Measurements from ENCODE around the gene NRAP. TPM values are rescaled to one million over a fixed set of nuclear protein-coding genes. Genes with fewer than 3 reads are reported as not detected.

The NRAP gene
- total and polyA plus RNA-seq, 10 of the 15 experiments (the other 5 are each of a cell fraction or from before 2014, with no cell fraction given) = not detected

- TF ChIP-seq RELB (IDR thresholded peaks at IDR 0.05; ENCODE audit: low read depth) = no peak
- no peak for TF ChIP-seq SMC3 (IDR thresholded peaks at IDR 0.05; ENCODE audit: borderline replicate concordance, low read length)
- no peak for TF ChIP-seq GABPA (IDR thresholded peaks at IDR 0.05; ENCODE audit: low read depth)
- TF ChIP-seq TBL1XR1 (IDR thresholded peaks at IDR 0.05; ENCODE audit: low read depth, low read length) = no peak
- no peak for TF ChIP-seq FOXM1 (IDR thresholded peaks at IDR 0.05; ENCODE audit: low read depth, low read length)
- no peak for TF ChIP-seq RAD21 (IDR thresholded peaks at IDR 0.05; ENCODE audit: insufficient read depth, low read depth, low read length)
- no peak for TF ChIP-seq ELK1 (IDR thresholded peaks at IDR 0.05; ENCODE audit: low read depth, low read length)
Observed at GRCh38 chr10:113647812-113648211, 16.0 kb downstream of the NRAP start (continued).

- no peaks in the 10 kb centered on the region; a peak in 2 of 4 replicates for H3K27me3 ChIP-seq (replicated peaks in 1 of 2; ENCODE audit: control insufficient read depth in 2 of 2, insufficient read depth in 2 of 2, low read length in 1 of 2)
- H3K9ac ChIP-seq (ENCODE audit: control insufficient read depth, insufficient read depth, low read length) = no peak overlapping the region
- ATAC-seq (no peak), DNase-seq (ENCODE audit: low read depth, low spot score) (no peak), FAIRE-seq (no peak)
- H3K4me2 ChIP-seq (ENCODE audit: control insufficient read depth, insufficient read depth) = no peak overlapping the region
- H3K4me1 ChIP-seq (ENCODE audit: control insufficient read depth, insufficient read depth, low read length) = no peaks in the 10 kb centered on the region
- no peaks in the 10 kb centered on the region for H4K20me1 ChIP-seq (ENCODE audit: control insufficient read depth, insufficient read depth)
- BruUV-seq (replicated peaks) = no TSS peak
- ChIA-PET POLR2A (no interaction called here), RAD21 (ENCODE audit: unreplicated experiment) (no interaction called here), CTCF (no interaction called here), SMC1A (ENCODE audit: uncharacterized antibody, unreplicated experiment) (no interaction called here)
- intact Hi-C loops (cut with micrococcal nuclease; ENCODE audit: unreplicated experiment) (no loop called here), in situ Hi-C loops (cut with MboI) (no loop called here)
- H3K27ac ChIP-seq (ENCODE audit: control insufficient read depth, insufficient read depth) = no peak overlapping the region
- WGBS (ENCODE audit: insufficient coverage, insufficient replicate concordance, low lambda C conversion rate, missing lambda C conversion rate) = 55% methylated on average over 10 of the region's 10 CpGs
- no peak overlapping the region for H2AFZ ChIP-seq (ENCODE audit: control insufficient read depth, low read depth, low read length)
- H3K36me3 ChIP-seq (ENCODE audit: control insufficient read depth in 2 of 2, insufficient read depth in 2 of 2, low read length in 1 of 2) = no peaks in the 10 kb centered on the region
- no peaks in the 10 kb centered on the region for H3K79me2 ChIP-seq (ENCODE audit: control insufficient read depth, insufficient read depth, low read length)
- H3K9me3 ChIP-seq (replicated peaks; ENCODE audit: control insufficient read depth, insufficient read depth, low read length) = no peaks in the 10 kb centered on the region
- H3K4me3 ChIP-seq = no peak overlapping the region
- no peak for TF ChIP-seq IRF4 (IDR thresholded peaks at IDR 0.05; ENCODE audit: low read depth, low read length)
- TF ChIP-seq RELA (IDR thresholded peaks at IDR 0.05; ENCODE audit: borderline replicate concordance, partially characterized antibody) = no peak
- no peak for TF ChIP-seq BRCA1 (IDR thresholded peaks at IDR 0.05; ENCODE audit: low read depth, low read length)
- no peak for TF ChIP-seq RCOR1 (conservative IDR thresholded peaks at IDR 0.05; ENCODE audit: low read depth, low read length)
- no peak for TF ChIP-seq KDM1A (IDR thresholded peaks at IDR 0.05; ENCODE audit: borderline replicate concordance)
- TF ChIP-seq MYC (IDR thresholded peaks at IDR 0.05; ENCODE audit: insufficient read depth, insufficient read length, insufficient replicate concordance, low read length, severe bottlenecking) = no peak
- no peak for TF ChIP-seq POLR2AphosphoS5 (IDR thresholded peaks at IDR 0.05; ENCODE audit: low read length)
- TF ChIP-seq SKIL (IDR thresholded peaks at IDR 0.05; ENCODE audit: low read depth, poor library complexity, severe bottlenecking) = no peak
- no peak for TF ChIP-seq CHD4 (IDR thresholded peaks at IDR 0.05)
- TF ChIP-seq NR2F1 (conservative IDR thresholded peaks at IDR 0.05) = no peak
- no peak for TF ChIP-seq TAF1 (IDR thresholded peaks at IDR 0.05; ENCODE audit: borderline replicate concordance, low read depth, low read length)
- TF ChIP-seq ZNF274 (IDR thresholded peaks at IDR 0.05; ENCODE audit: insufficient read depth, insufficient read length) = no peak
- TF ChIP-seq STAT3 (IDR thresholded peaks at IDR 0.05; ENCODE audit: low read depth, low read length) = no peak
Observed at GRCh38 chr10:113646336-113647201, 17.3 kb downstream of the NRAP start.

All from GM12878 (cell line).